AG09309 (cell line): ENCODE data around the gene APOE.
"Not testable (repeated sequence)": the region's sequence is repeated elsewhere in the genome, so short reads cannot be mapped to it uniquely, and the experiment has no call there.

ENCODE experiments used
- DNase-seq: peaks from one replicate; pipeline ENCODE4 v3.0.0-alpha.2; 2010; ENCODE audit warnings: low read depth
- H3K4me3 ChIP-seq: 2 replicates; pipeline ENCODE4 v1.5.1; 2011; ENCODE audit warnings: mild to moderate bottlenecking, low read depth, low read length, moderate library complexity; ENCODE audit not compliant: control insufficient read depth
- CTCF ChIP-seq: IDR thresholded peaks from 2 replicates; pipeline ENCODE4 v1.5.1; 2011; ENCODE audit warnings: mild to moderate bottlenecking, low read depth, low read length, inconsistent platforms; ENCODE audit not compliant: insufficient read depth, control insufficient read depth; ENCODE audit errors: missing control alignments

The APOE gene

GRCh38 chr19:44905437-44906160 lies at the start of gene APOE:
TSS of gene APOE (plus strand) at chr19:44905796. CDS start at chr19:44906625, 829 bp downstream.
- no peak for DNase-seq
- no peak within 1 kb of the TSS for H3K4me3 ChIP-seq
- no peak for TF ChIP-seq CTCF

- no peak for TF ChIP-seq CTCF
- H3K4me3 ChIP-seq: no peak overlapping the region
- DNase-seq: no peak
These were observed 49.0 kb upstream of the APOE start for GRCh38 chr19:44856421-44857083.

GRCh38 chr19:44857837-44858236 lies 47.8 kb upstream of the APOE start:
- DNase-seq: no peak
- TF ChIP-seq CTCF: no peak
- no peak overlapping the region for H3K4me3 ChIP-seq

- not testable (repeated sequence) for H3K4me3 ChIP-seq, DNase-seq
These were observed 44.0 kb upstream of the APOE start for GRCh38 chr19:44861576-44861975.

- TF ChIP-seq CTCF: no peak
- no peak for DNase-seq
- H3K4me3 ChIP-seq: no peak overlapping the region
These were observed 41.6 kb upstream of the APOE start for GRCh38 chr19:44863990-44864389.

GRCh38 chr19:44865196-44865767 lies 40.3 kb upstream of the APOE start:
- no peak overlapping the region for H3K4me3 ChIP-seq
- no peak for TF ChIP-seq CTCF
- no peak for DNase-seq

GRCh38 chr19:44866664-44867063 lies 38.9 kb upstream of the APOE start:
- H3K4me3 ChIP-seq: no peak overlapping the region
- TF ChIP-seq CTCF: no peak
- no peak for DNase-seq
